Muscle layer of duodenum (tissue), 2 donors: ENCODE measurements around the gene DLG2.

Experiments
- H3K27ac ChIP-seq: one replicate; pipeline ENCODE4 v1.7.0; 2013; ENCODE audit warnings: mild to moderate bottlenecking, low read length
- H3K27me3 ChIP-seq: one replicate; pipeline ENCODE4 v1.7.0; 2013; ENCODE audit warnings: low read depth, mild to moderate bottlenecking, control low read depth, low read length
- H3K36me3 ChIP-seq, 2 donors: one replicate each; pipeline ENCODE4 v1.7.0; 2013; ENCODE audit warnings: low read length in 2 of 2, control low read depth in 1 of 2, mild to moderate bottlenecking in 1 of 2; ENCODE audit not compliant: insufficient read depth in 2 of 2, control insufficient read depth in 1 of 2
- H3K4me1 ChIP-seq, 2 donors: one replicate each; pipeline ENCODE4 v1.7.0; 2013; ENCODE audit warnings: low read length in 2 of 2, mild to moderate bottlenecking in 2 of 2, control low read depth in 1 of 2, moderate library complexity in 1 of 2; ENCODE audit not compliant: insufficient read depth in 2 of 2, control insufficient read depth in 1 of 2
- H3K4me3 ChIP-seq, 2 donors: one replicate each; pipeline ENCODE4 v1.7.0; 2013; ENCODE audit warnings: low read length in 2 of 2, low read depth in 1 of 2, mild to moderate bottlenecking in 1 of 2
- H3K9me3 ChIP-seq, 2 donors: one replicate each; pipeline ENCODE4 v1.7.0; 2013; ENCODE audit warnings: low read length in 2 of 2, control low read depth in 1 of 2, mild to moderate bottlenecking in 1 of 2; ENCODE audit not compliant: control insufficient read depth in 1 of 2
- donor health status: healthy.

DLG2 gene

GRCh38 chr11:84894666-84895065 is 732.5 kb downstream of the DLG2 start:
- Histone ChIP-seq H3K27ac (no peak overlapping the region), H3K9me3 (no peaks in the 10 kb centered on the region), H3K4me3 (no peak overlapping the region), H3K4me1 (no peaks in the 10 kb centered on the region), H3K27me3 (no peaks in the 10 kb centered on the region), H3K36me3 (no peaks in the 10 kb centered on the region)

GRCh38 chr11:84890676-84891075 is 736.5 kb downstream of the DLG2 start:
- Histone ChIP-seq H3K27ac (no peak overlapping the region), H3K4me1 (no peaks in the 10 kb centered on the region), H3K27me3 (no peaks in the 10 kb centered on the region), H3K9me3 (no peaks in the 10 kb centered on the region), H3K36me3 (no peaks in the 10 kb centered on the region), H3K4me3 (no peak overlapping the region)

GRCh38 chr11:84889556-84889955 is 737.6 kb downstream of the DLG2 start:
- no peak overlapping the region for H3K4me3 ChIP-seq
- no peaks in the 10 kb centered on the region for H3K9me3 ChIP-seq
- no peak overlapping the region for H3K27ac ChIP-seq
- H3K4me1 ChIP-seq, result no peaks in the 10 kb centered on the region
- H3K27me3 ChIP-seq, result no peaks in the 10 kb centered on the region
- no peaks in the 10 kb centered on the region for H3K36me3 ChIP-seq

- Histone ChIP-seq H3K36me3 (no peaks in the 10 kb centered on the region), H3K4me3 (no peak overlapping the region), H3K9me3 (no peaks in the 10 kb centered on the region)
Observed at GRCh38 chr11:84887055-84887629, 740.0 kb downstream of the DLG2 start.

GRCh38 chr11:84886344-84886743 is 740.8 kb downstream of the DLG2 start:
- Histone ChIP-seq H3K9me3 (no peaks in the 10 kb centered on the region), H3K27ac (no peak overlapping the region), H3K4me1 (no peaks in the 10 kb centered on the region), H3K27me3 (no peaks in the 10 kb centered on the region), H3K4me3 (no peak overlapping the region), H3K36me3 (no peaks in the 10 kb centered on the region)

More at GRCh38 chr11:84887055-84887629, 740.0 kb downstream of the DLG2 start:
- H3K27ac ChIP-seq, result no peak overlapping the region
- no peaks in the 10 kb centered on the region for H3K27me3 ChIP-seq
- H3K4me1 ChIP-seq, result no peaks in the 10 kb centered on the region

- Histone ChIP-seq H3K4me1 (no peaks in the 10 kb centered on the region), H3K36me3 (no peaks in the 10 kb centered on the region), H3K4me3 (no peak overlapping the region)
Observed at GRCh38 chr11:84884836-84885235, 742.3 kb downstream of the DLG2 start.

GRCh38 chr11:84882056-84882455 is 745.1 kb downstream of the DLG2 start:
- no peaks in the 10 kb centered on the region for H3K9me3 ChIP-seq
- H3K27ac ChIP-seq, result no peak overlapping the region
- no peaks in the 10 kb centered on the region for H3K27me3 ChIP-seq
- no peak overlapping the region for H3K4me3 ChIP-seq
- H3K4me1 ChIP-seq, result no peaks in the 10 kb centered on the region
- no peaks in the 10 kb centered on the region for H3K36me3 ChIP-seq

More at GRCh38 chr11:84884836-84885235, 742.3 kb downstream of the DLG2 start:
- Histone ChIP-seq H3K27me3 (no peaks in the 10 kb centered on the region), H3K9me3 (no peaks in the 10 kb centered on the region), H3K27ac (no peak overlapping the region)

- Histone ChIP-seq H3K4me3 (no peak overlapping the region), H3K27me3 (no peaks in the 10 kb centered on the region), H3K4me1 (no peaks in the 10 kb centered on the region), H3K9me3 (no peaks in the 10 kb centered on the region), H3K36me3 (no peaks in the 10 kb centered on the region), H3K27ac (no peak overlapping the region)
Observed at GRCh38 chr11:84871116-84871515, 756.0 kb downstream of the DLG2 start.

GRCh38 chr11:84870486-84870885 is 756.7 kb downstream of the DLG2 start:
- Histone ChIP-seq H3K4me3 (no peak overlapping the region), H3K4me1 (no peaks in the 10 kb centered on the region), H3K9me3 (no peaks in the 10 kb centered on the region), H3K27me3 (no peaks in the 10 kb centered on the region), H3K36me3 (no peaks in the 10 kb centered on the region), H3K27ac (no peak overlapping the region)

- Histone ChIP-seq H3K9me3 (no peaks in the 10 kb centered on the region), H3K4me3 (no peak overlapping the region), H3K27me3 (no peaks in the 10 kb centered on the region), H3K27ac (no peak overlapping the region), H3K36me3 (no peaks in the 10 kb centered on the region), H3K4me1 (no peaks in the 10 kb centered on the region)
Observed at GRCh38 chr11:84866922-84867321, 760.2 kb downstream of the DLG2 start.

- no peaks in the 10 kb centered on the region for H3K9me3 ChIP-seq
- H3K4me1 ChIP-seq, result no peaks in the 10 kb centered on the region
- no peaks in the 10 kb centered on the region for H3K36me3 ChIP-seq
- no peak overlapping the region for H3K27ac ChIP-seq
- H3K27me3 ChIP-seq, result no peaks in the 10 kb centered on the region
- H3K4me3 ChIP-seq, result no peak overlapping the region
Observed at GRCh38 chr11:84865791-84866535, 761.2 kb downstream of the DLG2 start.

- Histone ChIP-seq H3K4me1 (no peaks in the 10 kb centered on the region), H3K4me3 (no peak overlapping the region), H3K36me3 (no peaks in the 10 kb centered on the region), H3K27ac (no peak overlapping the region), H3K9me3 (no peaks in the 10 kb centered on the region), H3K27me3 (no peaks in the 10 kb centered on the region)
Observed at GRCh38 chr11:84865257-84865656, 761.9 kb downstream of the DLG2 start.
